Aorta (tissue), 5 donors: ENCODE data around the gene RHEB. TPM values are rescaled to one million over a fixed set of nuclear protein-coding genes. Genes with fewer than 3 reads are reported as not detected.
"Not testable (repeated sequence)": the region's sequence is repeated elsewhere in the genome, so short reads cannot be mapped to it uniquely, and the experiment has no call there.

Experiments used
- ATAC-seq: fragments of 200-7000 bp; cut with Tn5 transposase; one replicate; pipeline ENCODE4 v1.9.1; 2022; ENCODE audit warnings: moderate library complexity; ENCODE audit not compliant: low FRiP score
- DNase-seq, 2 donors: peaks; one replicate each; pipeline ENCODE4 v3.0.0-alpha.2; 2020
- H3K27ac ChIP-seq, 2 donors: one replicate each; pipeline ENCODE4 v1.5.1; 2013; ENCODE audit warnings: low read length in 2 of 2, mild to moderate bottlenecking in 2 of 2, moderate library complexity in 2 of 2, control low read depth in 1 of 2, inconsistent platforms in 1 of 2, low read depth in 1 of 2
- H3K27me3 ChIP-seq, 2 donors: one replicate each; pipeline ENCODE4 v1.6.1; 2013; ENCODE audit warnings: control low read depth in 1 of 2, low read length in 1 of 2, mild to moderate bottlenecking in 1 of 2, moderate library complexity in 1 of 2; ENCODE audit not compliant: insufficient read depth in 2 of 2, control insufficient read depth in 1 of 2
- H3K36me3 ChIP-seq, 2 donors: one replicate each; pipeline ENCODE4 v1.6.1; 2013; ENCODE audit warnings: control low read depth in 1 of 2, low read length in 1 of 2, mild to moderate bottlenecking in 1 of 2; ENCODE audit not compliant: insufficient read depth in 2 of 2, control insufficient read depth in 1 of 2
- H3K4me1 ChIP-seq, 2 donors: one replicate each; pipeline ENCODE4 v1.6.1; 2013; ENCODE audit warnings: low read length in 2 of 2, control low read depth in 1 of 2, mild to moderate bottlenecking in 1 of 2, moderate library complexity in 1 of 2; ENCODE audit not compliant: insufficient read depth in 2 of 2, control insufficient read depth in 1 of 2
- H3K4me3 ChIP-seq, 2 donors: one replicate each; pipeline ENCODE4 v1.5.1; 2013; ENCODE audit warnings: low read length in 2 of 2, control low read depth in 1 of 2, mild to moderate bottlenecking in 1 of 2
- H3K9me3 ChIP-seq: one replicate; pipeline ENCODE4 v1.6.1; 2013; ENCODE audit warnings: mild to moderate bottlenecking, low read length; ENCODE audit not compliant: control insufficient read depth
- WGBS, 2 donors: extraction: QIAGEN DNeasy Blood & Tissue Kit; methylation state at CpG; one replicate each; pipeline ENCODE4 v1.1.7; 2013; 5-methylcytosine and 5-hydroxymethylcytosine counted together
- intact Hi-C, 2 donors: fragments of 100-400 bp; cut with DNase I; formaldehyde crosslinking; loops; one replicate each; pipeline versions ENCODE4 v1.14.2 to v1.15.0; 2022
- polyA plus RNA-seq, 2 donors: library from polyadenylated mRNA; stranded (reverse); fragments of 200-250 nt; gene quantifications; one replicate each; pipeline ENCODE4 v1.2.3, GENCODE V29; 2013
- total RNA-seq, 2 donors: library from RNA; stranded (reverse); fragmentation: NEBNext Ultra II Directional; extraction: Animal tissue kit (Norgen Biotek cat#: 25700); gene quantifications; one replicate each; pipeline ENCODE4 v1.2.1, GENCODE V29; 2021
- donor health status: healthy with polysubstance abuse.
- donor health status: Bipolar disorder and iron deficiency.
- donor health status: DM: no; HTN: no; CAD: no.
- donor health status: DM: no; HTN: no; CAD: no.
- donor health status: DM: yes; HTN: yes; CAD: no.

Gene RHEB
- total and polyA plus RNA-seq, 4 donors: 78.8 to 122 (median 107) TPM

GRCh38 chr7:151518947-151519764, 539 bp downstream of the RHEB start:
- H3K9me3 ChIP-seq, H3K4me1 ChIP-seq, H3K36me3 ChIP-seq, H3K27me3 ChIP-seq: not testable (repeated sequence)
- peak; percentile 94 for ATAC-seq
- intact Hi-C loops: loop anchor here (5.0 to 10.0 kb wide), 3 partner anchors 54 to 238 kb away; no protein-coding TSS in a partner anchor
- Histone ChIP-seq H3K4me3 (peak overlapping the region; percentile 87 to 99), H3K27ac (peak overlapping the region; percentile 97 to 99)
- DNase-seq: peak; percentile 69 to 88
- WGBS, 2 donors: 0 to 1% methylated on average over 50 to 115 of the region's 118 CpGs

GRCh38 chr7:151518105-151518946, 1.4 kb downstream of the RHEB start:
- no peaks in the 10 kb centered on the region for H3K36me3 ChIP-seq
- ATAC-seq: no peak
- peak in 1 of 2 donors; percentile 60 for DNase-seq
- no peaks in the 10 kb centered on the region for H3K9me3 ChIP-seq
- intact Hi-C loops: loop anchor here (5.0 to 10.0 kb wide), 3 partner anchors 54 to 239 kb away; no protein-coding TSS in a partner anchor
- peaks cover 0 to 3% of the 10 kb centered on the region in 2 donors for H3K4me1 ChIP-seq
- WGBS, 2 donors: 1 to 2% methylated on average over 36 of the region's 36 CpGs
- peak overlapping the region in 1 of 2 donors; percentile 99 for H3K27ac ChIP-seq
- no peaks in the 10 kb centered on the region for H3K27me3 ChIP-seq
- H3K4me3 ChIP-seq: peak overlapping the region; percentile 87 to 99

- Histone ChIP-seq H3K4me3 (peak overlapping the region; percentile 87 to 99), H3K4me1 (peaks cover 0 to 3% of the 10 kb centered on the region in 2 donors), H3K9me3 (no peaks in the 10 kb centered on the region), H3K27ac (no peak overlapping the region), H3K36me3 (no peaks in the 10 kb centered on the region), H3K27me3 (no peaks in the 10 kb centered on the region)
- 47 to 63% methylated on average over 7 of the region's 7 CpGs for WGBS, 2 donors
- ATAC-seq (no peak), DNase-seq (no peak)
- intact Hi-C loops: loop anchor here (5.0 to 10.0 kb wide), 3 partner anchors 53 to 240 kb away; no protein-coding TSS in a partner anchor
Observed at GRCh38 chr7:151517601-151518104, 2.0 kb downstream of the RHEB start.

- Histone ChIP-seq H3K4me1 (peaks cover 5% of the 10 kb centered on the region in 2 donors), H3K36me3 (no peaks in the 10 kb centered on the region), H3K4me3 (no peak overlapping the region), H3K27ac (no peak overlapping the region), H3K9me3 (no peaks in the 10 kb centered on the region), H3K27me3 (no peaks in the 10 kb centered on the region)
- intact Hi-C loops: loop anchor here (5.0 to 10.0 kb wide), 3 partner anchors 50 to 242 kb away; no protein-coding TSS in a partner anchor
- DNase-seq (no peak), ATAC-seq (no peak)
Observed at GRCh38 chr7:151515276-151515565, 4.5 kb downstream of the RHEB start.

- Histone ChIP-seq H3K36me3 (no peaks in the 10 kb centered on the region), H3K4me3 (no peak overlapping the region), H3K9me3 (no peaks in the 10 kb centered on the region), H3K4me1 (peaks cover 5 to 9% of the 10 kb centered on the region in 2 donors), H3K27ac (no peak overlapping the region), H3K27me3 (no peaks in the 10 kb centered on the region)
- 93 to 94% methylated on average over 6 of the region's 6 CpGs for WGBS, 2 donors
- DNase-seq: no peak
- intact Hi-C loops: loop anchor here (5.0 to 10.0 kb wide), 3 partner anchors 50 to 243 kb away; no protein-coding TSS in a partner anchor
- ATAC-seq: no peak
Observed at GRCh38 chr7:151514461-151515275, 5.0 kb downstream of the RHEB start.

- no peak overlapping the region for H3K27ac ChIP-seq
- no peaks in the 10 kb centered on the region for H3K36me3 ChIP-seq
- peaks cover 5 to 14% of the 10 kb centered on the region in 2 donors for H3K4me1 ChIP-seq
- H3K27me3 ChIP-seq: no peaks in the 10 kb centered on the region
- ATAC-seq: no peak
- no peak for DNase-seq
- intact Hi-C loops: loop anchor here in 1 of 2 donors (10.0 kb wide), 1 partner anchor 48 kb away; no protein-coding TSS in a partner anchor
- no peak overlapping the region for H3K4me3 ChIP-seq
- 93 to 96% methylated on average over 1 of the region's 1 CpG for WGBS, 2 donors
- H3K9me3 ChIP-seq: no peaks in the 10 kb centered on the region
Observed at GRCh38 chr7:151513133-151513532, 6.6 kb downstream of the RHEB start.

GRCh38 chr7:151512353-151512752, 7.3 kb downstream of the RHEB start:
- Histone ChIP-seq H3K36me3 (no peaks in the 10 kb centered on the region), H3K27me3 (no peaks in the 10 kb centered on the region), H3K4me1 (peaks cover 5 to 14% of the 10 kb centered on the region in 2 donors), H3K27ac (peak overlapping the region in 1 of 2 donors; percentile 43), H3K9me3 (no peaks in the 10 kb centered on the region), H3K4me3 (no peak overlapping the region)
- intact Hi-C loops: loop anchor here in 1 of 2 donors (10.0 kb wide), 1 partner anchor 48 kb away; no protein-coding TSS in a partner anchor
- no peak for ATAC-seq
- no peak for DNase-seq
- 56 to 67% methylated on average over 7 of the region's 7 CpGs for WGBS, 2 donors

- ATAC-seq: no peak
- WGBS, 2 donors: 89 to 92% methylated on average over 4 of the region's 4 CpGs
- H3K36me3 ChIP-seq: no peaks in the 10 kb centered on the region
- H3K27me3 ChIP-seq: no peaks in the 10 kb centered on the region
- no peak overlapping the region for H3K4me3 ChIP-seq
- DNase-seq: no peak
- H3K9me3 ChIP-seq: no peaks in the 10 kb centered on the region
- peaks cover 5 to 14% of the 10 kb centered on the region in 2 donors for H3K4me1 ChIP-seq
- intact Hi-C loops: loop anchor here in 1 of 2 donors (10.0 kb wide), 1 partner anchor 47 kb away; no protein-coding TSS in a partner anchor
- H3K27ac ChIP-seq: no peak overlapping the region
Observed at GRCh38 chr7:151511946-151512345, 7.7 kb downstream of the RHEB start.
